ENCODE measurements around the gene CCPG1.

- no peak for TF ChIP-seq CTCF (IDR thresholded peaks at IDR 0.05; ENCODE audit: poor library complexity, severe bottlenecking)
- TF ChIP-seq EP300 (conservative IDR thresholded peaks at IDR 0.05; ENCODE audit: poor library complexity, severe bottlenecking) = no peak
- TF ChIP-seq EZH2 (IDR thresholded peaks at IDR 0.05; ENCODE audit: borderline replicate concordance, insufficient read depth, low read length, poor library complexity, severe bottlenecking) = no peak
- TF ChIP-seq POLR2AphosphoS5 (IDR thresholded peaks at IDR 0.05) = no peak
- no peak for TF ChIP-seq REST (IDR thresholded peaks at IDR 0.05; ENCODE audit: borderline replicate concordance)
- TF ChIP-seq MXI1 (conservative IDR thresholded peaks at IDR 0.05; ENCODE audit: poor library complexity, severe bottlenecking) = no peak
- TF ChIP-seq RAD21 (conservative IDR thresholded peaks at IDR 0.05) = no peak
- no peak for TF ChIP-seq TAF1 (IDR thresholded peaks at IDR 0.05; ENCODE audit: low read depth)
Observed at GRCh38 chr15:55348281-55348778, 59.8 kb downstream of the CCPG1 start.
